Esophagus muscularis mucosa (tissue), 3 donors: Measurements from ENCODE around the gene C22orf15.

Source experiments
- CTCF ChIP-seq, 3 experiments: fragments of 200-600 bp in 2 of 3; fragments of 450-650 bp in 1 of 3; sonication (generic) in 2 of 3; IDR thresholded peaks; one replicate each; pipeline ENCODE4 v1.5.1; 2017 to 2019; ENCODE audit warnings: antibody characterized with exemption in 3 of 3, mild to moderate bottlenecking in 2 of 3, moderate library complexity in 1 of 3
- POLR2A ChIP-seq: fragments of 450-650 bp; IDR thresholded peaks from one replicate; pipeline ENCODE4 v1.6.1; 2017; ENCODE audit warnings: antibody characterized with exemption, moderate library complexity, mild to moderate bottlenecking, low read depth
- POLR2AphosphoS5 ChIP-seq, 2 donors: sonication (generic); formaldehyde crosslinking; IDR thresholded peaks; one replicate each; pipeline ENCODE4 v1.6.1; 2017; ENCODE audit warnings: antibody characterized with exemption in 2 of 2

- TF ChIP-seq CTCF (IDR thresholded peaks at IDR 0.05) = no peak
- no peak for TF ChIP-seq POLR2A
- TF ChIP-seq POLR2AphosphoS5 (IDR thresholded peaks at IDR 0.05) = no peak
These were observed 23.5 kb downstream of the C22orf15 start for GRCh38 chr22:23786261-23786710.
